Tibial nerve (tissue), 4 donors: ENCODE measurements around the gene XRCC4. TPM values are rescaled to one million over a fixed set of nuclear protein-coding genes. Genes with fewer than 3 reads are reported as not detected.

Experiments used
- DNase-seq, 2 donors: peaks; one replicate each; pipeline ENCODE4 v3.0.0-alpha.2; 2019; ENCODE audit warnings: low spot score in 2 of 2
- H3K27ac ChIP-seq, 4 donors: fragments of 200-600 bp; sonication (generic) in 3 of 4; one replicate each; pipeline ENCODE4 v1.5.1; 2017 to 2019; ENCODE audit warnings: mild to moderate bottlenecking in 1 of 4
- H3K27me3 ChIP-seq, 2 donors: fragments of 200-600 bp; sonication (generic) in 1 of 2; one replicate each; pipeline versions ENCODE4 v1.5.1 to v1.6.0; 2017 to 2019
- H3K36me3 ChIP-seq, 3 donors: fragments of 200-600 bp; sonication (generic); one replicate each; pipeline ENCODE4 v1.5.1; 2018 to 2019
- H3K4me1 ChIP-seq, 4 donors: fragments of 200-600 bp; sonication (generic) in 3 of 4; one replicate each; pipeline ENCODE4 v1.5.1; 2017 to 2019
- H3K4me3 ChIP-seq, 4 donors: fragments of 200-600 bp; sonication (generic) in 3 of 4; one replicate each; pipeline ENCODE4 v1.5.1; 2017 to 2019; ENCODE audit warnings: mild to moderate bottlenecking in 1 of 4, moderate library complexity in 1 of 4
- H3K9me3 ChIP-seq, 4 donors: fragments of 200-600 bp; sonication (generic) in 3 of 4; one replicate each; pipeline ENCODE4 v1.5.1; 2017 to 2019
- EP300 ChIP-seq, 2 donors: sonication (generic); formaldehyde crosslinking; IDR thresholded peaks; one replicate each; pipeline ENCODE4 v1.6.1; 2017; ENCODE audit warnings: antibody characterized with exemption in 2 of 2, mild to moderate bottlenecking in 1 of 2
- POLR2A ChIP-seq, 2 donors: fragments of 450-650 bp; IDR thresholded peaks; one replicate each; pipeline ENCODE4 v1.6.1; 2017; ENCODE audit warnings: antibody characterized with exemption in 2 of 2, mild to moderate bottlenecking in 2 of 2, moderate library complexity in 2 of 2
- WGBS, 2 donors: methylation state at CpG; one replicate each; pipeline ENCODE4 v1.1.5; 2018; 5-methylcytosine and 5-hydroxymethylcytosine counted together
- total RNA-seq, 4 donors: library from RNA; depleted of rRNA; stranded (reverse); fragments of >200 nt; gene quantifications; one replicate each; pipeline ENCODE4 v1.1.0, GENCODE V29; 2016
- TF ChIP-seq, protein P1 (sequence below), 5 experiments: fragments of 200-600 bp in 3 of 5; fragments of 450-650 bp in 2 of 5; sonication (generic) in 3 of 5; IDR thresholded peaks; one replicate each; pipeline ENCODE4 v1.5.1; 2016 to 2019; ENCODE audit warnings: antibody characterized with exemption in 5 of 5, mild to moderate bottlenecking in 3 of 5, moderate library complexity in 2 of 5

The XRCC4 gene
- total RNA-seq, 4 donors from 2014 or later, result 3.1 to 11.7 (median 8.2) TPM

- no peak overlapping the region for H3K4me3 ChIP-seq
- no peaks in the 10 kb centered on the region for H3K36me3 ChIP-seq
- DNase-seq, result no peak
- no peaks in the 10 kb centered on the region for H3K27me3 ChIP-seq
- H3K27ac ChIP-seq, result no peak overlapping the region
- peaks cover 0 to 25% (median 0%) of the 10 kb centered on the region in 4 donors for H3K4me1 ChIP-seq
- TF ChIP-seq POLR2A (IDR thresholded peaks at IDR 0.05) (no peak), EP300 (IDR thresholded peaks at IDR 0.05) (no peak)
- TF ChIP-seq, protein P1, sequence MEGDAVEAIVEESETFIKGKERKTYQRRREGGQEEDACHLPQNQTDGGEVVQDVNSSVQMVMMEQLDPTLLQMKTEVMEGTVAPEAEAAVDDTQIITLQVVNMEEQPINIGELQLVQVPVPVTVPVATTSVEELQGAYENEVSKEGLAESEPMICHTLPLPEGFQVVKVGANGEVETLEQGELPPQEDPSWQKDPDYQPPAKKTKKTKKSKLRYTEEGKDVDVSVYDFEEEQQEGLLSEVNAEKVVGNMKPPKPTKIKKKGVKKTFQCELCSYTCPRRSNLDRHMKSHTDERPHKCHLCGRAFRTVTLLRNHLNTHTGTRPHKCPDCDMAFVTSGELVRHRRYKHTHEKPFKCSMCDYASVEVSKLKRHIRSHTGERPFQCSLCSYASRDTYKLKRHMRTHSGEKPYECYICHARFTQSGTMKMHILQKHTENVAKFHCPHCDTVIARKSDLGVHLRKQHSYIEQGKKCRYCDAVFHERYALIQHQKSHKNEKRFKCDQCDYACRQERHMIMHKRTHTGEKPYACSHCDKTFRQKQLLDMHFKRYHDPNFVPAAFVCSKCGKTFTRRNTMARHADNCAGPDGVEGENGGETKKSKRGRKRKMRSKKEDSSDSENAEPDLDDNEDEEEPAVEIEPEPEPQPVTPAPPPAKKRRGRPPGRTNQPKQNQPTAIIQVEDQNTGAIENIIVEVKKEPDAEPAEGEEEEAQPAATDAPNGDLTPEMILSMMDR (IDR thresholded peaks at IDR 0.05), result no peak
- no peaks in the 10 kb centered on the region for H3K9me3 ChIP-seq
- 94% methylated on average over 4 of the region's 4 CpGs for WGBS, 2 donors
Measured at GRCh38 chr5:83034528-83035207, 42.7 kb upstream of the XRCC4 start.

DNA sequence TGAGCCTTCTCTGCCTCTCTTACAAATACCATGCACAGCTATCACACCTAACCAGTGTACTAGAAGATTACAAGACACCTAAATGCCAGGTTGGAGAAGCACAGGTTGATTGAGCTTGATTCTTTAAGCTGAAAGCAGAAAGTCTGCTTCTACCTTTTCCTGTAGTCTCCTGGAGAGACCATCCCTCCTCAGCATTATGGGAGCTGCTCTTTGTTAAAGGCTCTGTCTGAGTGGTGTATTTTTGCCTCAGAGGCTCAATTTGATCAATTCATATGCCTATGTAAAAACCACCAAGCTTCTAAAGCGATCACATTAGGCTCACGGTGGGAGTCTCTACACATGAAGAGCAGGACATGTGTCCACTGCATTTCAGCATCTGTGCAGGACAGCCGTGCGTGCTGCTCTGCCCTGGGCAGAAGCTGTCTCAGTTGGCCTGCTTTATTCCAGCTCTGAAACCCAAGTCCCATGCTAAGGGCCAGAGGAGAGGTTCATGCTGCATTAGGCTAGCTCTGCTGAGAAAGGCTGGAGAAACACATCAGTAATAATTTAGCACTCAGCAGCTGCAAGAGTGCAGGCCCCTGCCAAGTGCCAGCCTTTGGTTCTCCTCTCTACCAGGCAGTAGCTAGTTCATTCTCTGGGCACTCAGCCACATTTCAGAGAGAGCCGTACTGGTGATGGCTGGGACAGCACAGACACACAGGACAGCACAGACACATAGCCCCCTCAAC is 41.8 kb upstream of the XRCC4 start:
- Histone ChIP-seq H3K36me3 (no peaks in the 10 kb centered on the region), H3K27ac (no peak overlapping the region), H3K27me3 (no peaks in the 10 kb centered on the region), H3K4me1 (peaks cover 0 to 21% (median 0%) of the 10 kb centered on the region in 4 donors), H3K4me3 (no peak overlapping the region), H3K9me3 (no peaks in the 10 kb centered on the region)
- TF ChIP-seq, protein P1 (IDR thresholded peaks at IDR 0.05), result no peak
- TF ChIP-seq POLR2A (IDR thresholded peaks at IDR 0.05) (no peak), EP300 (IDR thresholded peaks at IDR 0.05) (no peak)
- DNase-seq, result no peak
- 66 to 71% methylated on average over 5 of the region's 5 CpGs for WGBS, 2 donors

DNA sequence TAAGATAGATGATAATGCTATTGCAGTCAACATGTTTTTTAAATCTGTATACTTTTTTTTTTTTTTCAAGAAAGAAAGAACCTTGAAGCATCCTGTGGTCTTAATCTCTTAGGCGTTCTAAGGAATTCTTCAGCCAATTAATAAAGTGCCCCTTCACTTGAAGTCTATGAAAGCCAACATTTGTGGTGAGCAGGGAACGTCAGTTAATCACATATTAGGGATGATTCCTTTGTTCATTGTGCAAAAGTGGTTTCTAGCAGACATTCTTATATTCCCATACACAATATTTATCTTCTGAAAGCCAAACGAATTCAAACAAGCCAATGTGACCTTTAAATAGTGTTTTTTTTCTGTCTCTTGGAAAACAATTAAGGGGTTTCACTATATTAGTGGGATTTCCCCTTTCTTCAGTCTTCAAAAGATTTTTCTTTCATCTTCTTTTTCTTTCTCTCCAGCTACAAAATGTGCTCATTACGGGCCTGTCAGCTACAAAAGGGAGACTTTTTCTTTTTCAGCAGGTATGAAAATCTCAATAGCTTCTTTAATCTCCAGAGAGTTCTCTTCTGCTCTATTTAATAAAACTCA is 40.3 kb upstream of the XRCC4 start:
- H3K36me3 ChIP-seq, result no peaks in the 10 kb centered on the region
- H3K9me3 ChIP-seq, result no peaks in the 10 kb centered on the region
- no peak overlapping the region for H3K27ac ChIP-seq
- H3K4me1 ChIP-seq, result peaks cover 0 to 15% (median 0%) of the 10 kb centered on the region in 4 donors
- no peak for DNase-seq
- WGBS, 2 donors, result 33 to 44% methylated on average over 4 of the region's 4 CpGs
- no peaks in the 10 kb centered on the region for H3K27me3 ChIP-seq
- no peak overlapping the region for H3K4me3 ChIP-seq
- TF ChIP-seq POLR2A (IDR thresholded peaks at IDR 0.05), result no peak
- TF ChIP-seq, protein P1 (IDR thresholded peaks at IDR 0.05), result no peak
- no peak for TF ChIP-seq EP300 (IDR thresholded peaks at IDR 0.05)

GRCh38 chr5:83038924-83039323 is 38.4 kb upstream of the XRCC4 start:
- H3K27me3 ChIP-seq, result no peaks in the 10 kb centered on the region
- TF ChIP-seq POLR2A (IDR thresholded peaks at IDR 0.05) (no peak), EP300 (IDR thresholded peaks at IDR 0.05) (no peak)
- TF ChIP-seq, protein P1 (IDR thresholded peaks at IDR 0.05), result no peak
- H3K27ac ChIP-seq, result no peak overlapping the region
- no peaks in the 10 kb centered on the region for H3K36me3 ChIP-seq
- WGBS, 2 donors, result 92 to 94% methylated on average over 3 of the region's 3 CpGs
- DNase-seq, result no peak
- H3K4me3 ChIP-seq, result no peak overlapping the region
- peaks cover 0 to 15% (median 0%) of the 10 kb centered on the region in 4 donors for H3K4me1 ChIP-seq
- H3K9me3 ChIP-seq, result no peaks in the 10 kb centered on the region

GRCh38 chr5:83042507-83042906 is 34.8 kb upstream of the XRCC4 start:
- no peaks in the 10 kb centered on the region for H3K4me1 ChIP-seq
- H3K36me3 ChIP-seq, result no peaks in the 10 kb centered on the region
- WGBS, 2 donors, result 85 to 91% methylated on average over 3 of the region's 3 CpGs
- no peak overlapping the region for H3K27ac ChIP-seq
- H3K4me3 ChIP-seq, result no peak overlapping the region
- DNase-seq, result no peak
- no peaks in the 10 kb centered on the region for H3K27me3 ChIP-seq
- H3K9me3 ChIP-seq, result no peaks in the 10 kb centered on the region
- TF ChIP-seq, protein P1 (IDR thresholded peaks at IDR 0.05), result no peak
- TF ChIP-seq EP300 (IDR thresholded peaks at IDR 0.05) (no peak), POLR2A (IDR thresholded peaks at IDR 0.05) (no peak)
